Heart left ventricle (tissue), 16 donors: ENCODE results near the gene NDUFV3. TPM values are rescaled to one million over a fixed set of nuclear protein-coding genes. Genes with fewer than 3 reads are reported as not detected.
"Not testable (repeated sequence)": the region's sequence is repeated elsewhere in the genome, so short reads cannot be mapped to it uniquely, and the experiment has no call there.

ENCODE experiments used
- ATAC-seq, 4 donors: fragments of 200-7000 bp; cut with Tn5 transposase; one replicate each; pipeline ENCODE4 v1.9.1; 2020 to 2022; ENCODE audit warnings: moderate library complexity in 4 of 4, mild to moderate bottlenecking in 3 of 4, moderate number of reproducible peaks in 1 of 4
- DNase-seq, 5 donors: peaks; one replicate each; pipeline ENCODE4 v3.0.0-alpha.2; 2020
- H3K27ac ChIP-seq, 12 donors: fragments of 200-600 bp; sonication (generic) in 4 of 12; one replicate each; pipeline versions ENCODE4 v1.5.0 to v1.8.0; 2016 to 2022; ENCODE audit warnings: mild to moderate bottlenecking in 2 of 12
- H3K27me3 ChIP-seq, 9 donors: fragments of 200-600 bp; sonication (generic) in 2 of 9; one replicate each; pipeline versions ENCODE4 v1.5.1 to v1.8.0; 2016 to 2022; ENCODE audit warnings: mild to moderate bottlenecking in 3 of 9
- H3K36me3 ChIP-seq, 9 donors: fragments of 200-600 bp; sonication (generic) in 2 of 9; one replicate each; pipeline versions ENCODE4 v1.5.0 to v1.8.0; 2018 to 2022; ENCODE audit warnings: mild to moderate bottlenecking in 2 of 9
- H3K4me1 ChIP-seq, 12 donors: fragments of 200-600 bp; sonication (generic) in 4 of 12; one replicate each; pipeline versions ENCODE4 v1.5.0 to v1.8.0; 2016 to 2022; ENCODE audit warnings: mild to moderate bottlenecking in 3 of 12
- H3K4me3 ChIP-seq, 12 donors: fragments of 200-600 bp; sonication (generic) in 4 of 12; one replicate each; pipeline versions ENCODE4 v1.5.0 to v1.8.0; 2017 to 2022; ENCODE audit warnings: mild to moderate bottlenecking in 9 of 12, moderate library complexity in 4 of 12
- H3K9me3 ChIP-seq, 12 donors: fragments of 200-600 bp; sonication (generic) in 4 of 12; one replicate each; pipeline versions ENCODE4 v1.5.0 to v1.8.0; 2016 to 2022; ENCODE audit warnings: mild to moderate bottlenecking in 1 of 12
- CTCF ChIP-seq, 12 donors: fragments of 200-600 bp; sonication (generic) in 4 of 12; IDR thresholded peaks; one replicate each; pipeline versions ENCODE4 v1.5.0 to v1.8.0; 2018 to 2022; ENCODE audit warnings: antibody characterized with exemption in 12 of 12, mild to moderate bottlenecking in 5 of 12
- POLR2A ChIP-seq, 2 donors: fragments of 450-650 bp; IDR thresholded peaks; one replicate each; pipeline ENCODE4 v1.6.1; 2017; ENCODE audit warnings: antibody characterized with exemption in 2 of 2, mild to moderate bottlenecking in 2 of 2, moderate library complexity in 2 of 2
- WGBS, 4 donors: extraction: QIAGEN DNeasy Blood & Tissue Kit in 2 of 4; methylation state at CpG; one replicate each; pipeline versions ENCODE4 v1.1.5 to v1.1.7; 2013 to 2018; 5-methylcytosine and 5-hydroxymethylcytosine counted together
- intact Hi-C, 10 donors: fragments of 100-400 bp; cut with DNase I; formaldehyde crosslinking; loops; one replicate each; pipeline versions ENCODE4 v1.11.1 to v1.14.2; 2022
- polyA plus RNA-seq, 2 donors: library from polyadenylated mRNA; stranded (reverse); fragments of 200-250 nt; gene quantifications; one replicate each; pipeline ENCODE4 v1.2.3, GENCODE V29; 2013
- total RNA-seq, 9 donors: library from RNA; depleted of rRNA in 2 of 9; stranded (reverse); fragments of >200 nt in 2 of 9; fragmentation: NEBNext Ultra II Directional in 3 of 9; extraction: Animal tissue kit (Norgen Biotek cat#: 25700) in 3 of 9; gene quantifications; one replicate each; pipeline versions ENCODE4 v1.1.0 to v1.2.4, GENCODE V29; 2016 to 2023
- donor health status: ischemic (EF 13 %, LVEDD 7.1; RV severe dilation, severe dysfunction).
- donor health status: healthy with polysubstance abuse.
- donor health status: DM: no; HTN: yes; CAD: no.
- donor health status: DM: no; HTN: no; CAD: no.
- donor health status: ischemic (EF 25% LVEDD 6.9; RV normal size, moderate dysfunction).
- donor health status: ischemic (EF 25% LVEDD 5.7; RV mildly dilated, moderate dysfunction).
- donor health status: healthy.
- donor health status: DM: yes; HTN: yes; CAD: no.
- donor health status: ischemic (EF 35%, LVEDD 5.7; RV mildly dilated, moderate dysfunction).
- donor health status: nonischemic (EF 11% LVEDD 7.7; RV severe dilation, severe dysfunction).
- donor health status: DM: yes; HTN: yes; CAD: no.
- donor health status: PGD.
- donor health status: ischemic (EF 29% LVEDD 5.4; RV normal size, mild dysfunction).
- donor health status: nonischemic (EF 23%, LVEDD 6.1; RV moderate dilation, normal function).

Gene NDUFV3
- total and polyA plus RNA-seq, 11 donors = 22.7 to 62.8 (median 50.4) TPM

DNA sequence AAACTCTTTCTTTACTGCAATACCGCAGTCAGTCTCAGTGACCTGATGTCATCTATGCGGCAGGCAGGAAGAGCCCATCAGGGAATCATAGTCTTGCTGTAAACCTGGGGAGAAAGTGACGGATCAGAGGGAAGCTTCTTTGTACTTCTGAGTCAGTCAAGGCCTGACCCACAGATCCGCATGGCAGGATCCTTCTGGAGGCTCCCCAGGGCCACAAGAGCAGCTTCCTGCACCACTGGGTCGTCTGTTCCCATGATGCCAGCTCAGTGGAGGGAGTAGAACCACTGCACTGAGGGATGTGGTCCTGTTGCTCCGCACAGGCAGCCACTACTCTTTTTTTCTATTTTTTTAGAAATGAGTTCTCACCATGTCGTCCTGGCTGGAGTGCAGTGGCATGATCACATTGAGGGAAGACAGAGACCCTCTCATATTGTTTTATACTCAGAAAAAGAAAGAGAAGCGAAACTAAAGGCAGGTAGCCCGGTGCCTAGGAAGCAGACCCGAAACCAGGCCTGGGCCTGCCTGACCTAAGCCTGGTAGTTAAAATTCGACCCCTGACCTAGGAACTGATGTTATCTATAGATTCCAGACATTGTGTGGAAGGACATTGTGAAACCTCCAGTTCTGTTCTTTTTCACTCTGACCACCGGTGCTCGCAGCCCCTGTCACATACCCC, 38.6 kb downstream of the NDUFV3 start:
- no peak for TF ChIP-seq POLR2A (IDR thresholded peaks at IDR 0.05)
- no peak for TF ChIP-seq CTCF (IDR thresholded peaks at IDR 0.05)
- intact Hi-C loops = no loop called here
- Histone ChIP-seq H3K27me3 (no peaks in the 10 kb centered on the region), H3K4me3 (no peak overlapping the region), H3K36me3 (no peaks in the 10 kb centered on the region), H3K27ac (no peak overlapping the region), H3K4me1 (peaks cover 0 to 5% (median 0%) of the 10 kb centered on the region in 12 donors), H3K9me3 (no peaks in the 10 kb centered on the region)
- DNase-seq (no peak), ATAC-seq (no peak)
- 85 to 92% (median 89%) methylated on average over 13 of the region's 13 CpGs for WGBS, 4 donors

DNA sequence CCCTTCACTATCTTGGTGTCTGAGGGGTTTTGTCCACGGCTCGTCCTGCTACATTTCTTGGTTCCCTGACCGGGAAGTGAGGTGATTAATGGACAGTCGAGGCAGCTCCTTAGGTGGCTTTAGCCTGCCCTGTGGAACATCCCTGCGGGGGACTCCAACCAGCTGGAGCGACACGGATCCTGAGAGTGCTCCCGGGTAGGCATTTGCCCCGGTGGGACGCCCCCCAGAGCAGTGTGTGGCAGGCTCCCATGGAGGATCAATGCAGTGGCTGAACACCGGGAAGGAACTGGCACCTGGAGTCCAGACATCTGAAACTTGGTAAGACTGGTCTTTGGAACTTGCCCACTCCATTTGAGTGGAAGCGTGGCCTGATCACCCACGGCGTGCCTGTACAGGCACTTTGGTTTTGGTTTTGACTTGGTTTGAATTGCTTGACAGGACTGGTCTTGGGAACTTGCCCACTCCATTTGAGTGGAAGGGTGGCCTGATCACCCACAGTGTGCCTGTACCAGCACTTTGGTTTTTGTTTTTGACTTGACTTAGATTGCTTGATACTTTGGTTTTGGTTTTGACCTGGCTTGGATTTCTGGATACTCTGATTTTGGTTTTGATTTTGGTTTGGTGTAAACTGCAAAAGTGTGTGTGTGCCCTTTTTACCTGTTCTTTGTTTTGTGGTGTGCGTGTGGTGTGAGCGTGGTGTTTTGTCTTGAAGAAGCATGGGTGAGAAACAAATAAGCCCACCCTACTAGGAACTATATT, 39.4 kb downstream of the NDUFV3 start:
- H3K27ac ChIP-seq, H3K9me3 ChIP-seq, DNase-seq, intact Hi-C loops, H3K36me3 ChIP-seq, ATAC-seq, H3K4me3 ChIP-seq, H3K4me1 ChIP-seq, H3K27me3 ChIP-seq: not testable (repeated sequence)
- 90 to 96% (median 91%) methylated on average over 16 of the region's 16 CpGs for WGBS, 4 donors

GRCh38 chr21:42933137-42933970, 40.2 kb downstream of the NDUFV3 start:
- H3K4me3 ChIP-seq, H3K27me3 ChIP-seq, H3K9me3 ChIP-seq, H3K4me1 ChIP-seq, H3K36me3 ChIP-seq, ATAC-seq, intact Hi-C loops: not testable (repeated sequence)
- H3K27ac ChIP-seq = peak overlapping the region in 1 of 12 donors; percentile 1
- DNase-seq = peak in 1 of 5 donors; percentile 34
- 66 to 79% (median 70%) methylated on average over 8 to 9 of the region's 9 CpGs for WGBS, 4 donors

DNA sequence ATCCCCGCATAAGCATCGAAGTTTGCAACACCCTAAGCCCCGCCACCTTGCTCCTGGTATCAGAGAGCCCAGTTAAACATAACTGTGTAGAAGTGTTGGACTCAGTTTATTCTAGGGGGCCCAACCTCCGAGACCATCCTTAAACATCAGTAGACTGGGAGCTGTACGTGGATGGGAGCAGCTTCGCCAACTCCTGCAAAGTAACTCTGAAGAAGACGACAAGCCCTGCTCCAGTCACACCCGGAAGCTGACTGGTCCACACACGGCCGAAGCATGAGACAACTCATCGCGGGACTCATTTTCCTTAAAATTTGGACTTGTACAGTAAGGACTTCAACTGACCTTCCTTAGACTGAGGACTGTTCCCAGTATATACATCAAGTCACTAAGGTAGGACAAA, 40.9 kb downstream of the NDUFV3 start:
- H3K9me3 ChIP-seq, H3K27ac ChIP-seq, DNase-seq, H3K4me3 ChIP-seq, H3K4me1 ChIP-seq, ATAC-seq, H3K36me3 ChIP-seq, H3K27me3 ChIP-seq, intact Hi-C loops: not testable (repeated sequence)
- WGBS, 4 donors = 87 to 95% (median 93%) methylated on average over 12 of the region's 12 CpGs

DNA sequence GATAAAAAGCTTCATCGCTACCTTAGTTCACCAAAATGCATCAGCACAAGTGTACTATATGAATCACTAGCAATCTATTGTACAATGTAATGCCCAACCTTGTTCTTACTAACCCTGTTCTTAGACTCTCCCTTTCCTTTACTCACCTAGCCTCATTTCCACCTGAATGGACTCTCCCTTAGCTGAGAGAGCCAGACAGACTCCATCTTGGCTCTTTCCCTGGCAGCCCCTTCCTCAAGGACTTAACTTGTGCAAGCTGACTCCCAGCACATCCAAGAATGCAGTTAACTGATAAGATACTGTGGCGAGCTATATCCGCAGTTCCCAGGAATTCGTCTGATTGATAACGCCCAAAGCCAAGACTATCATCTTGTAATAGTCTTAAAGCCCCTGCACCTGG, 43.3 kb downstream of the NDUFV3 start:
- H3K4me1 ChIP-seq = peaks cover 0 to 14% (median 2%) of the 10 kb centered on the region in 12 donors
- H3K4me3 ChIP-seq, intact Hi-C loops, H3K36me3 ChIP-seq, DNase-seq, H3K27me3 ChIP-seq, ATAC-seq, H3K9me3 ChIP-seq, H3K27ac ChIP-seq: not testable (repeated sequence)
- 69 to 75% (median 72%) methylated on average over 2 to 5 of the region's 5 CpGs for WGBS, 4 donors

DNA sequence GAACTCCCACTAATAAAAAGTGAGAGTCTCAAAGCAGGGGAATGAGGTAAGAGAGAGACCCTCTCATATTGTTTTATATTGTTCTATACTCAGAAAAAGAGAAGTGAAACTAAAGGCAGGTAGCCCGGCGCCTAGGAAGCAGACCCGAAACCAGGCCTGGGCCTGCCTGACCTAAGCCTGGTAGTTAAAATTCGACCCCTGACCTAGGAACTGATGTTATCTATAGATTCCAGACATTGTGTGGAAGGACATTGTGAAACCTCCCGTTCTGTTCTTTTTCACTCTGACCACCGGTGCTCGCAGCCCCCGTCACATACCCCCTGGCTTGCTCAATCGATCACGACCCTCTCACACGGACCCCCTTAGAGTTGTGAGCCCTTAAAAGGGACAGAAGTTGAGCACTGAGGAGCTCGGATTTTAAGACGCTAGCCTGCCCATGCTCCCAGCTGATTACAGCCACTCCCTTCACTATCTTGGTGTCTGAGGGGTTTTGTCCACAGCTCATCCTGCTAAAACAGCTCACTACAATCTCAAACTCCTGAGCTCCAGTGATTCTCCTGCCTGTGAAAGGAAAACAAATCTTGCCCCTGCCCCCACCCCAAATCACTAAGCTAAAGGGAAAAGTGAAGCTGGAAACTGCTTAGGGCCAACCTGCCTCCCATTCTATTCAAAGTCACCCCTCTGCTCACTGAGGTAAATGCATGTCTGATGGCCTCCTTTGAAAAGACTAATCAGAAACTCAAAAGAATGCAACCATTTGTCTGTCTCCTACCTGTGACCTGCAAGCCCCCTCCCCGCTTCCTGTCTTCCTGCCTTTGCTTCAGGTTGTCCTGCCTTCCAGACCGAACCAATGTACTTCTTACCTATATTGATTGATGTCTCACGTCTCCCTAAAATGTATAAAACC, 44.2 kb downstream of the NDUFV3 start:
- ATAC-seq, H3K36me3 ChIP-seq, H3K27me3 ChIP-seq, intact Hi-C loops, DNase-seq, H3K9me3 ChIP-seq, H3K27ac ChIP-seq: not testable (repeated sequence)
- 71 to 87% (median 79%) methylated on average over 13 to 16 of the region's 16 CpGs for WGBS, 4 donors
- H3K4me3 ChIP-seq = peak overlapping the region in 1 of 12 donors; percentile 10
- H3K4me1 ChIP-seq = peaks cover 0 to 14% (median 2%) of the 10 kb centered on the region in 12 donors
